ENCODE data around the gene MRPL33. TPM values are rescaled to one million over a fixed set of nuclear protein-coding genes. Genes with fewer than 3 reads are reported as not detected.

MRPL33 gene
- polyA plus RNA-seq, 1 donor from 2014 or later: 406 TPM

GRCh38 chr2:27798948-27799645, 27.6 kb downstream of the MRPL33 start (continued):
- TF ChIP-seq REST (IDR thresholded peaks at IDR 0.05; ENCODE audit: borderline replicate concordance): no peak
- TF ChIP-seq RAD21 (conservative IDR thresholded peaks at IDR 0.05): no peak

- H3K9me3 ChIP-seq (ENCODE audit: low read length): no peaks in the 10 kb centered on the region
- no peak overlapping the region for H3K9ac ChIP-seq (ENCODE audit: low read length)
- H3K9me2 ChIP-seq (ENCODE audit: insufficient read depth, low read length): no peaks in the 10 kb centered on the region
- no peak overlapping the region for H3K4me3 ChIP-seq (ENCODE audit: low read length)
- no peaks in the 10 kb centered on the region for H4K20me1 ChIP-seq (ENCODE audit: insufficient read depth)
- no peak overlapping the region for H3K27ac ChIP-seq (ENCODE audit: low read length)
- no peaks in the 10 kb centered on the region for H3F3A ChIP-seq (ENCODE audit: insufficient read depth, low read length, poor library complexity, severe bottlenecking)
- H3K36me3 ChIP-seq (ENCODE audit: insufficient read depth, low read length): no peaks in the 10 kb centered on the region
- no peaks in the 10 kb centered on the region for H3K27me3 ChIP-seq (ENCODE audit: insufficient read depth, low read depth, low read length)
- no peak overlapping the region for H3K4me2 ChIP-seq (ENCODE audit: low read length)
- no peaks in the 10 kb centered on the region for H3K79me2 ChIP-seq (replicated peaks; ENCODE audit: insufficient read depth, low read length)
- no peak for TF ChIP-seq SMC3 (conservative IDR thresholded peaks at IDR 0.05; ENCODE audit: poor library complexity)
- TF ChIP-seq CTCF (IDR thresholded peaks at IDR 0.05; ENCODE audit: poor library complexity, severe bottlenecking): no peak
- no peak for TF ChIP-seq RAD21 (conservative IDR thresholded peaks at IDR 0.05)
- no peak for TF ChIP-seq EP300 (conservative IDR thresholded peaks at IDR 0.05; ENCODE audit: poor library complexity, severe bottlenecking)
- TF ChIP-seq MXI1 (conservative IDR thresholded peaks at IDR 0.05; ENCODE audit: poor library complexity, severe bottlenecking): no peak
- TF ChIP-seq EZH2 (IDR thresholded peaks at IDR 0.05; ENCODE audit: borderline replicate concordance, insufficient read depth, low read length, poor library complexity, severe bottlenecking): no peak
- TF ChIP-seq TAF1 (IDR thresholded peaks at IDR 0.05; ENCODE audit: low read depth): no peak
- no peak for TF ChIP-seq POLR2AphosphoS5 (IDR thresholded peaks at IDR 0.05)
- TF ChIP-seq REST (IDR thresholded peaks at IDR 0.05; ENCODE audit: borderline replicate concordance): no peak
- no peak overlapping the region for H2AFZ ChIP-seq (ENCODE audit: low read depth, low read length)
Measured at GRCh38 chr2:27799646-27800010, 28.1 kb downstream of the MRPL33 start.

All from neural cell (in vitro differentiated cells).